Prostate gland (tissue), 2 donors: Measurements from ENCODE around the gene ROCK1.

ENCODE experiments used
- POLR2A ChIP-seq: fragments of 450-650 bp; IDR thresholded peaks from one replicate; pipeline ENCODE4 v1.6.1; 2016; ENCODE audit warnings: antibody characterized with exemption, mild to moderate bottlenecking
- TF ChIP-seq, protein P1 (sequence below), 4 experiments: fragments of 200-600 bp in 2 of 4; fragments of 450-650 bp in 2 of 4; sonication (generic) in 2 of 4; IDR thresholded peaks; 1 replicate in 3 of 4; 2 replicates in 1 of 4; pipeline ENCODE4 v1.5.1; 2016 to 2019; ENCODE audit warnings: antibody characterized with exemption in 4 of 4, mild to moderate bottlenecking in 2 of 4, moderate library complexity in 2 of 4

- TF ChIP-seq POLR2A: no peak
- TF ChIP-seq, protein P1, sequence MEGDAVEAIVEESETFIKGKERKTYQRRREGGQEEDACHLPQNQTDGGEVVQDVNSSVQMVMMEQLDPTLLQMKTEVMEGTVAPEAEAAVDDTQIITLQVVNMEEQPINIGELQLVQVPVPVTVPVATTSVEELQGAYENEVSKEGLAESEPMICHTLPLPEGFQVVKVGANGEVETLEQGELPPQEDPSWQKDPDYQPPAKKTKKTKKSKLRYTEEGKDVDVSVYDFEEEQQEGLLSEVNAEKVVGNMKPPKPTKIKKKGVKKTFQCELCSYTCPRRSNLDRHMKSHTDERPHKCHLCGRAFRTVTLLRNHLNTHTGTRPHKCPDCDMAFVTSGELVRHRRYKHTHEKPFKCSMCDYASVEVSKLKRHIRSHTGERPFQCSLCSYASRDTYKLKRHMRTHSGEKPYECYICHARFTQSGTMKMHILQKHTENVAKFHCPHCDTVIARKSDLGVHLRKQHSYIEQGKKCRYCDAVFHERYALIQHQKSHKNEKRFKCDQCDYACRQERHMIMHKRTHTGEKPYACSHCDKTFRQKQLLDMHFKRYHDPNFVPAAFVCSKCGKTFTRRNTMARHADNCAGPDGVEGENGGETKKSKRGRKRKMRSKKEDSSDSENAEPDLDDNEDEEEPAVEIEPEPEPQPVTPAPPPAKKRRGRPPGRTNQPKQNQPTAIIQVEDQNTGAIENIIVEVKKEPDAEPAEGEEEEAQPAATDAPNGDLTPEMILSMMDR (IDR thresholded peaks at IDR 0.05): no peak
These were observed 150.9 kb downstream of the ROCK1 start for GRCh38 chr18:20960735-20961134.
